CD8-positive, alpha-beta memory T cell (primary cell): ENCODE measurements around the gene CCDC148. TPM values are rescaled to one million over a fixed set of nuclear protein-coding genes. Genes with fewer than 3 reads are reported as not detected.

Source experiments
- CTCF ChIA-PET: fragments of 350-600 bp; sonication (Branson Sonifier 250); formaldehyde crosslinking; loops from one replicate; lab custom pipeline; 2021; ENCODE audit warnings: antibody characterized with exemption; lab: Charles Lee
- POLR2A ChIA-PET: fragments of 350-600 bp; sonication (Branson Sonifier 250); formaldehyde crosslinking; loops from one replicate; lab custom pipeline; 2021; ENCODE audit warnings: antibody characterized with exemption; lab: Charles Lee
- DNase-seq, 5 donors: peaks; one replicate each; pipeline versions ENCODE4 v3.0.0 to v3.0.0-alpha.2; 2020 to 2022; ENCODE audit warnings: mixed read lengths in 1 of 5
- H3K27ac ChIP-seq: one replicate; pipeline ENCODE4 v1.7.0; 2013; ENCODE audit warnings: low read depth, mild to moderate bottlenecking, low read length, moderate library complexity
- H3K27me3 ChIP-seq: 2 replicates; pipeline ENCODE4 v1.7.0; 2013; ENCODE audit warnings: low read length, mild to moderate bottlenecking; ENCODE audit not compliant: insufficient read depth, poor library complexity, severe bottlenecking
- H3K36me3 ChIP-seq: 2 replicates; pipeline ENCODE4 v1.7.0; 2013; ENCODE audit warnings: mild to moderate bottlenecking, low read length, moderate library complexity; ENCODE audit not compliant: insufficient read depth
- H3K4me1 ChIP-seq: 2 replicates; pipeline ENCODE4 v1.7.0; 2013; ENCODE audit warnings: mild to moderate bottlenecking, low read length, moderate library complexity; ENCODE audit not compliant: insufficient read depth
- H3K4me3 ChIP-seq: 2 replicates; pipeline ENCODE4 v1.7.0; 2013; ENCODE audit warnings: mild to moderate bottlenecking, low read length
- H3K9me3 ChIP-seq: 2 replicates; pipeline ENCODE4 v1.7.0; 2013; ENCODE audit warnings: mild to moderate bottlenecking, low read length
- H3K27ac Mint-ChIP-seq, 8 donors: one replicate each; pipeline ENCODE4 v1.8.0; 2020 to 2021; ENCODE audit warnings: mixed read lengths in 8 of 8, mild to moderate bottlenecking in 6 of 8, inconsistent platforms in 3 of 8, moderate library complexity in 3 of 8
- H3K27me3 Mint-ChIP-seq, 2 donors: one replicate each; pipeline ENCODE4 v1.8.0; 2020 to 2021; ENCODE audit warnings: mixed read lengths in 2 of 2, mild to moderate bottlenecking in 1 of 2, moderate library complexity in 1 of 2
- H3K36me3 Mint-ChIP-seq, 3 donors: one replicate each; pipeline ENCODE4 v1.8.0; 2020 to 2021; ENCODE audit warnings: mixed read lengths in 3 of 3, inconsistent platforms in 1 of 3, mild to moderate bottlenecking in 1 of 3
- H3K4me1 Mint-ChIP-seq, 3 donors: one replicate each; pipeline ENCODE4 v1.8.0; 2020 to 2021; ENCODE audit warnings: mixed read lengths in 3 of 3, inconsistent platforms in 1 of 3, mild to moderate bottlenecking in 1 of 3
- H3K4me3 Mint-ChIP-seq, 7 donors: one replicate each; pipeline ENCODE4 v1.8.0; 2020 to 2021; ENCODE audit warnings: mixed read lengths in 7 of 7, mild to moderate bottlenecking in 6 of 7, moderate library complexity in 4 of 7, inconsistent platforms in 2 of 7
- H3K9me3 Mint-ChIP-seq, 5 donors: one replicate each; pipeline ENCODE4 v1.8.0; 2020 to 2022; ENCODE audit warnings: mixed read lengths in 5 of 5, mild to moderate bottlenecking in 3 of 5, moderate library complexity in 2 of 5, inconsistent platforms in 1 of 5
- polyA plus RNA-seq: library from polyadenylated mRNA; unstranded; fragments of 300-500 nt; fragmentation: Illumina TruSeq; gene quantifications from one replicate; pipeline ENCODE4 v1.2.3, GENCODE V29; 2021
- total RNA-seq, 2 experiments: library from RNA; stranded (reverse); gene quantifications; one replicate each; pipeline ENCODE4 v1.2.3, GENCODE V29; 2021

Gene CCDC148
- total and polyA plus RNA-seq, 3 experiments from 2014 or later: 0.40 TPM; not detected in 2

DNA sequence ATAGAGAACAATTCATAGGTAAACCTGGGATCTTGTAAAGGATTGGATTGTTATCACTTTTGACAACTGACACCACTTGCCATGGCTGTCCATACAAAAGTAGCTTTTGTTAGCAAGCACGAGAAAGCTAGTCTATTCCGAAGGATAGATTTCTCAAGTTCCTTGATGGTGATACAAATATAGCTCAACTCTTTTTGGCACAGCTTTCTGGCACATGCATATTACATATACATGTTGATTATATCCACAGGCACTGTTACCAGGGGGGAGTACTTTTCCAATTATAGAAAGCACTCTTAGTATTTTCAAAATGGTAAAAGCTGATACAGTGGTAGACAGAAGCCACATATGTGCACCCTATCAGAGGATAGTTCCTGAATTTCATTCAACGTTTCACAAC, 186.0 kb downstream of the CCDC148 start:
- Mint-ChIP-seq H3K9me3 (no peaks in the 10 kb centered on the region), H3K27me3 (peaks cover 1 to 4% of the 10 kb centered on the region in 2 donors), H3K36me3 (no peaks in the 10 kb centered on the region), H3K4me3 (no peak overlapping the region), H3K27ac (no peak overlapping the region), H3K4me1 (no peaks in the 10 kb centered on the region)
- ChIA-PET POLR2A (no interaction called here), CTCF (no interaction called here)
- Histone ChIP-seq H3K4me3 (no peak overlapping the region), H3K27me3 (no peaks in the 10 kb centered on the region), H3K4me1 (no peaks in the 10 kb centered on the region), H3K9me3 (no peaks in the 10 kb centered on the region), H3K27ac (no peak overlapping the region), H3K36me3 (no peaks in the 10 kb centered on the region)
- DNase-seq: no peak

GRCh38 chr2:158269143-158269542, 187.4 kb downstream of the CCDC148 start:
- Mint-ChIP-seq H3K27me3 (peaks cover 1 to 4% of the 10 kb centered on the region in 2 donors), H3K9me3 (no peaks in the 10 kb centered on the region), H3K4me1 (no peaks in the 10 kb centered on the region), H3K4me3 (no peak overlapping the region), H3K27ac (no peak overlapping the region), H3K36me3 (no peaks in the 10 kb centered on the region)
- Histone ChIP-seq H3K4me1 (no peaks in the 10 kb centered on the region), H3K27me3 (no peaks in the 10 kb centered on the region), H3K27ac (no peak overlapping the region), H3K36me3 (no peaks in the 10 kb centered on the region), H3K4me3 (no peak overlapping the region), H3K9me3 (no peaks in the 10 kb centered on the region)
- ChIA-PET POLR2A (no interaction called here), CTCF (no interaction called here)
- no peak for DNase-seq

GRCh38 chr2:158266111-158266510, 190.4 kb downstream of the CCDC148 start:
- no peaks in the 10 kb centered on the region for H3K9me3 ChIP-seq
- H3K9me3 Mint-ChIP-seq: peaks cover 0 to 6% (median 4%) of the 10 kb centered on the region in 5 donors

GRCh38 chr2:158255257-158255656, 201.3 kb downstream of the CCDC148 start:
- Histone ChIP-seq H3K27ac (no peak overlapping the region), H3K36me3 (no peaks in the 10 kb centered on the region), H3K27me3 (no peaks in the 10 kb centered on the region), H3K9me3 (no peaks in the 10 kb centered on the region), H3K4me3 (no peak overlapping the region), H3K4me1 (no peaks in the 10 kb centered on the region)
- H3K4me3 Mint-ChIP-seq: no peak overlapping the region
- DNase-seq: no peak
- no peak overlapping the region for H3K27ac Mint-ChIP-seq
- CTCF ChIA-PET: no interaction called here
- H3K36me3 Mint-ChIP-seq: no peaks in the 10 kb centered on the region
- POLR2A ChIA-PET: no interaction called here
- no peaks in the 10 kb centered on the region for H3K4me1 Mint-ChIP-seq
- peaks cover 4 to 8% of the 10 kb centered on the region in 2 donors for H3K27me3 Mint-ChIP-seq
- peaks cover 0 to 2% (median 0%) of the 10 kb centered on the region in 5 donors for H3K9me3 Mint-ChIP-seq

More at GRCh38 chr2:158266111-158266510, 190.4 kb downstream of the CCDC148 start:
- no peaks in the 10 kb centered on the region for H3K4me1 Mint-ChIP-seq
- POLR2A ChIA-PET: no interaction called here
- Histone ChIP-seq H3K4me1 (no peaks in the 10 kb centered on the region), H3K4me3 (no peak overlapping the region), H3K36me3 (no peaks in the 10 kb centered on the region), H3K27ac (no peak overlapping the region), H3K27me3 (no peaks in the 10 kb centered on the region)
- no peak overlapping the region for H3K27ac Mint-ChIP-seq
- H3K27me3 Mint-ChIP-seq: no peaks in the 10 kb centered on the region
- H3K4me3 Mint-ChIP-seq: no peak overlapping the region
- no peaks in the 10 kb centered on the region for H3K36me3 Mint-ChIP-seq
- DNase-seq: no peak
- CTCF ChIA-PET: no interaction called here

GRCh38 chr2:158253170-158253569, 203.4 kb downstream of the CCDC148 start:
- Mint-ChIP-seq H3K27me3 (peaks cover 0 to 4% of the 10 kb centered on the region in 2 donors), H3K27ac (no peak overlapping the region), H3K9me3 (no peaks in the 10 kb centered on the region), H3K36me3 (no peaks in the 10 kb centered on the region), H3K4me1 (no peaks in the 10 kb centered on the region), H3K4me3 (no peak overlapping the region)
- Histone ChIP-seq H3K4me1 (no peaks in the 10 kb centered on the region), H3K4me3 (no peak overlapping the region), H3K27me3 (no peaks in the 10 kb centered on the region), H3K27ac (no peak overlapping the region), H3K36me3 (no peaks in the 10 kb centered on the region), H3K9me3 (no peaks in the 10 kb centered on the region)
- ChIA-PET POLR2A (no interaction called here), CTCF (no interaction called here)
- no peak for DNase-seq

DNA sequence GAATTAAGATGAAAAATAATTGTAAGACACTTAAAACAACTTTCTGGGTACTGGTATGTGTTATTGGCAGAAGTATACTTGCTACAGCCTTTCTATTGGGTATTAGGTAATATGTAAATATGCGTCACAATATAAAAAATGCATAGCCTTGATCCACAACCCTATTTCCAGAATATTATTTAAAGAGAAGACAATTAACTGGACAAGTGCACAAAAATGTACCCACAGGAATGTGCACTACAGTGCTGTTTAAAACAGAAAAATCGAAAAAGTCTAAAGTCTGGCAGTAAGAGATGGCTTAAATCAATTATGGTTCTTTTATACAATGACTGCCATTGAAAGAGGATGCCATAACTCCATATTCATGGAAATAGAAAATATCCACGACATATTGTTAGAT, 205.2 kb downstream of the CCDC148 start:
- CTCF ChIA-PET: no interaction called here
- no peaks in the 10 kb centered on the region for H3K9me3 Mint-ChIP-seq
- H3K27ac ChIP-seq: no peak overlapping the region
- no peaks in the 10 kb centered on the region for H3K36me3 ChIP-seq
- H3K27me3 ChIP-seq: no peaks in the 10 kb centered on the region
- no peaks in the 10 kb centered on the region for H3K4me1 Mint-ChIP-seq
- H3K4me1 ChIP-seq: no peaks in the 10 kb centered on the region
- H3K9me3 ChIP-seq: no peaks in the 10 kb centered on the region
- no peaks in the 10 kb centered on the region for H3K36me3 Mint-ChIP-seq
- DNase-seq: no peak
- H3K4me3 Mint-ChIP-seq: no peak overlapping the region
- POLR2A ChIA-PET: no interaction called here
- no peak overlapping the region for H3K27ac Mint-ChIP-seq
- no peak overlapping the region for H3K4me3 ChIP-seq
- peaks cover 0 to 4% of the 10 kb centered on the region in 2 donors for H3K27me3 Mint-ChIP-seq

GRCh38 chr2:158243392-158243791, 213.2 kb downstream of the CCDC148 start:
- no peaks in the 10 kb centered on the region for H3K9me3 Mint-ChIP-seq
- no peaks in the 10 kb centered on the region for H3K4me1 Mint-ChIP-seq
- Histone ChIP-seq H3K36me3 (no peaks in the 10 kb centered on the region), H3K9me3 (no peaks in the 10 kb centered on the region), H3K4me1 (no peaks in the 10 kb centered on the region), H3K4me3 (no peak overlapping the region), H3K27ac (no peak overlapping the region), H3K27me3 (no peaks in the 10 kb centered on the region)
- no peak overlapping the region for H3K4me3 Mint-ChIP-seq
- CTCF ChIA-PET: no interaction called here
- no peaks in the 10 kb centered on the region for H3K36me3 Mint-ChIP-seq
- no peak for DNase-seq
- POLR2A ChIA-PET: no interaction called here
- H3K27me3 Mint-ChIP-seq: peaks cover 0 to 5% of the 10 kb centered on the region in 2 donors
- no peak overlapping the region for H3K27ac Mint-ChIP-seq

GRCh38 chr2:158242280-158242679, 214.3 kb downstream of the CCDC148 start:
- DNase-seq: no peak
- no peak overlapping the region for H3K27ac Mint-ChIP-seq
- CTCF ChIA-PET: no interaction called here

DNA sequence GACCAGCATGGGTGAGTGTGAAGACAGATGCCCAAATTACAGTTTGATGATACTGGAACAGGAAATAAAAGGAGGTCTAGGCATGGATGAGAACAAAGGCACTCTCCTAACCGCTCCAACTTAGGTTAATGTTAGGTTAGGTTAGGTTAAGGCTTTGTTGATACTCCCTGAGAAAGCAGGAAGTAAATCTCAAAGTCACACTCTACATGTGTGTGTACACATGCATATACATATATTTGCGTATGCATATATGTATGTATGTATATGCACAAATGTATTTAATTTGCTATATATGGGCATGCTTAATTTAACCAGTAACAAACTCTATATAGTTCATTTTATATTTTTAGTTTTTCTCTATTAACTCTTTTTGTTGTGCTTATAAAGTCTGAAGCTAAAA, 215.6 kb downstream of the CCDC148 start:
- H3K9me3 Mint-ChIP-seq: no peaks in the 10 kb centered on the region
- POLR2A ChIA-PET: no interaction called here

More at GRCh38 chr2:158242280-158242679, 214.3 kb downstream of the CCDC148 start:
- H3K4me1 Mint-ChIP-seq: no peaks in the 10 kb centered on the region
- no peaks in the 10 kb centered on the region for H3K9me3 Mint-ChIP-seq
- Histone ChIP-seq H3K4me1 (no peaks in the 10 kb centered on the region), H3K4me3 (no peak overlapping the region), H3K36me3 (no peaks in the 10 kb centered on the region), H3K27ac (no peak overlapping the region), H3K9me3 (no peaks in the 10 kb centered on the region), H3K27me3 (no peaks in the 10 kb centered on the region)
- peaks cover 0 to 5% of the 10 kb centered on the region in 2 donors for H3K27me3 Mint-ChIP-seq
- POLR2A ChIA-PET: no interaction called here
- H3K4me3 Mint-ChIP-seq: no peak overlapping the region
- H3K36me3 Mint-ChIP-seq: no peaks in the 10 kb centered on the region

More for the DNA sequence above, 215.6 kb downstream of the CCDC148 start:
- CTCF ChIA-PET: no interaction called here
- Histone ChIP-seq H3K4me3 (no peak overlapping the region), H3K4me1 (no peaks in the 10 kb centered on the region), H3K36me3 (no peaks in the 10 kb centered on the region), H3K27ac (no peak overlapping the region), H3K27me3 (no peaks in the 10 kb centered on the region), H3K9me3 (no peaks in the 10 kb centered on the region)
- H3K4me1 Mint-ChIP-seq: no peaks in the 10 kb centered on the region
- no peaks in the 10 kb centered on the region for H3K36me3 Mint-ChIP-seq
- no peak overlapping the region for H3K27ac Mint-ChIP-seq
- no peak for DNase-seq
- no peak overlapping the region for H3K4me3 Mint-ChIP-seq
- peaks cover 0 to 5% of the 10 kb centered on the region in 2 donors for H3K27me3 Mint-ChIP-seq
